ENCODE data around the gene MUC12.
"Not testable (repeated sequence)": the region's sequence is repeated elsewhere in the genome, so short reads cannot be mapped to it uniquely, and the experiment has no call there.

The MUC12 gene, protein sequence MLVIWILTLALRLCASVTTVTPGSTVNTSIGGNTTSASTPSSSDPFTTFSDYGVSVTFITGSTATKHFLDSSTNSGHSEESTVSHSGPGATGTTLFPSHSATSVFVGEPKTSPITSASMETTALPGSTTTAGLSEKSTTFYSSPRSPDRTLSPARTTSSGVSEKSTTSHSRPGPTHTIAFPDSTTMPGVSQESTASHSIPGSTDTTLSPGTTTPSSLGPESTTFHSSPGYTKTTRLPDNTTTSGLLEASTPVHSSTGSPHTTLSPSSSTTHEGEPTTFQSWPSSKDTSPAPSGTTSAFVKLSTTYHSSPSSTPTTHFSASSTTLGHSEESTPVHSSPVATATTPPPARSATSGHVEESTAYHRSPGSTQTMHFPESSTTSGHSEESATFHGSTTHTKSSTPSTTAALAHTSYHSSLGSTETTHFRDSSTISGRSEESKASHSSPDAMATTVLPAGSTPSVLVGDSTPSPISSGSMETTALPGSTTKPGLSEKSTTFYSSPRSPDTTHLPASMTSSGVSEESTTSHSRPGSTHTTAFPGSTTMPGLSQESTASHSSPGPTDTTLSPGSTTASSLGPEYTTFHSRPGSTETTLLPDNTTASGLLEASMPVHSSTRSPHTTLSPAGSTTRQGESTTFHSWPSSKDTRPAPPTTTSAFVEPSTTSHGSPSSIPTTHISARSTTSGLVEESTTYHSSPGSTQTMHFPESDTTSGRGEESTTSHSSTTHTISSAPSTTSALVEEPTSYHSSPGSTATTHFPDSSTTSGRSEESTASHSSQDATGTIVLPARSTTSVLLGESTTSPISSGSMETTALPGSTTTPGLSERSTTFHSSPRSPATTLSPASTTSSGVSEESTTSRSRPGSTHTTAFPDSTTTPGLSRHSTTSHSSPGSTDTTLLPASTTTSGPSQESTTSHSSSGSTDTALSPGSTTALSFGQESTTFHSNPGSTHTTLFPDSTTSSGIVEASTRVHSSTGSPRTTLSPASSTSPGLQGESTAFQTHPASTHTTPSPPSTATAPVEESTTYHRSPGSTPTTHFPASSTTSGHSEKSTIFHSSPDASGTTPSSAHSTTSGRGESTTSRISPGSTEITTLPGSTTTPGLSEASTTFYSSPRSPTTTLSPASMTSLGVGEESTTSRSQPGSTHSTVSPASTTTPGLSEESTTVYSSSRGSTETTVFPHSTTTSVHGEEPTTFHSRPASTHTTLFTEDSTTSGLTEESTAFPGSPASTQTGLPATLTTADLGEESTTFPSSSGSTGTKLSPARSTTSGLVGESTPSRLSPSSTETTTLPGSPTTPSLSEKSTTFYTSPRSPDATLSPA (N-terminal part only)

DNA sequence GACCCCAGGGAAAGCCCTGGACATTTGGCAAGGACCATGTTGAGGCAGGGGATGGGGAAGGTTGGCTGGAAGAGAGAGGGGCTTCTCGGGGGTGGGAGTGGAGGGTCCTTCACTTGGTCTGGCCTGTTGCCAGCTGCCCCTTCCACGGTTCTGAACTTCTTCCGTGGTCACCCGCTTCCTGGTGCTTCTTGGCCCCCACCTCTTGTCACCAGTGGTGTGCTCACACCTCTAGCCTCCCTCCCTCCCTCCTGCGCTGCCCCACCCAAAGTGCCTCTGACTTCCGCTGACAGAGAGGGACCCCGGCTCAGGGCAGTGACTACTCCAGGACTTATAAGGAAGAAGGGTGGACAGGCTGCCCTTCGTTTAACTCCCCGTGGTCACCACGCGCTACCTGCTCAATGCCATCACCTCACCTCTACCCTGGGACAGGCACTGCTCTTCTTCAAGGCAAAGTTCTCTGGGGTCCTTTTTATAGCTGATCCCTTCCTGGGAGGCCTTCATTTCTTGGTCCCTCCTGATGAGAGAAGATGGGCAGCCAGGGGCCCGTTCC is at the start of gene MUC12:
MUC12 (plus strand) TSS at position 500 of the 550 bp plus-strand sequence. CDS start 58 bp downstream, outside the sequence.
- DNase-seq (ENCODE audit: low read depth) = no peak

- not testable (repeated sequence) for DNase-seq (ENCODE audit: low read depth)
Observed at GRCh38 chr7:100919779-100920437, 49.5 kb upstream of the MUC12 start.

DNA sequence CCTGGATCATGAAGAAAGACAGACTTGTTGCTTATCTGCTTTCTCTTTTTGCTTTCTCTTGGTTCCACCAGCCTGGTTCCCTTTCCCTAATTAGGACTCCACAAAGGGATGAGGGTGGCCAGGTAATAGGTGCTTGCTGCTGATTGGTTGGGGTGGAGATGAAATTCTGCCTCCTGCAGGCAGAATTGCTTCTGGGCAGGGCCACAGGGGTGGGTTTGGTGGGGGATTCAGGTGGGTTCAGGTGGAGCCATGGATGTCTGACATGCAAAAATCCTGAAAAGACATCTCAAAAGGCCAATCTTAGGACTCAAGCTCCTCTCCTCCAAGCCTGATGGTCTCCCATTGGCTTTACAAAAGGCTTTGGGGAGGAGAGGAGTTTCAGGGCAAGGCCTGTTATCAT is 48.3 kb upstream of the MUC12 start:
- no peak for DNase-seq (ENCODE audit: low read depth)

GRCh38 chr7:100923616-100924015 is 45.7 kb upstream of the MUC12 start:
- DNase-seq (ENCODE audit: low read depth) = not testable (repeated sequence)

GRCh38 chr7:100929808-100930174 is 39.6 kb upstream of the MUC12 start:
- no peak for DNase-seq (ENCODE audit: low read depth)

- no peak for DNase-seq (ENCODE audit: low read depth)
Observed at GRCh38 chr7:100933734-100934133, 35.6 kb upstream of the MUC12 start.

- not testable (repeated sequence) for DNase-seq (ENCODE audit: low read depth)
Observed at GRCh38 chr7:100935381-100935780, 34.0 kb upstream of the MUC12 start.

- DNase-seq (ENCODE audit: low read depth) = not testable (repeated sequence)
Observed at GRCh38 chr7:100936167-100936566, 33.2 kb upstream of the MUC12 start.

DNA sequence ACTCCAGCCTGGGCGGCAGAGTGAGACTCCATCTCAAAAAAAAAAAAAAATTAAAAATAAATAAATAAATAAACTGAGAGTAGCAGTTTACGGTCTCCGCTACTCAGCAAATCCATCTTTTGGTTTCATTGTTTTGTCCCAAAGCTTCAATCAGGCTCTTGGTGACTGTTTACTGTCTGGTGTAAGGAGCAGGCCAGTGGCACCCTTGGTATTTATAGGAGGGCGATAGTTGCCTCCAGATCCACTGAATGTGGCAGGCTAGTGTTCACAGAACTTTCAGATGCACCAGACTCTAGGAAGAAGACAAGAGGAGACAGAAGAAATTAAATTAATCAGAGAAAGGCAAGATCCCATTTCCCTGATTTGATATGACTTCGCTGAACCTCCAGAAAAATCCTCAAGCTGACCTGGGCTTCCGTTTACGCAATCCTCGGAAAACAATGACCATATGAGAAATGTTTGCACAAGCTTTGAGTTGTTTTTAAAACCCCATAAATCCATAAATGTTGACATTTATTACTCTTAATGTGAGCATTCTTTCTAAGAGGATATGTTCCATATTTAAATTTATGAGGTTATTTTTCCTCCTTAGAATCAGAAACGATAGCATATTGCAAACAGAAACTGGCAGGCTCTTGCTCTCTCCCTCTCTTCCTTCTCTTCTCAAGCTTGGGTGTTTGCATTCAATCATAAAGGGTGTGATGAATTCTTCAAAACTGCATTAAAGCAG is 27.2 kb upstream of the MUC12 start:
- no peak for DNase-seq (ENCODE audit: low read depth)

DNA sequence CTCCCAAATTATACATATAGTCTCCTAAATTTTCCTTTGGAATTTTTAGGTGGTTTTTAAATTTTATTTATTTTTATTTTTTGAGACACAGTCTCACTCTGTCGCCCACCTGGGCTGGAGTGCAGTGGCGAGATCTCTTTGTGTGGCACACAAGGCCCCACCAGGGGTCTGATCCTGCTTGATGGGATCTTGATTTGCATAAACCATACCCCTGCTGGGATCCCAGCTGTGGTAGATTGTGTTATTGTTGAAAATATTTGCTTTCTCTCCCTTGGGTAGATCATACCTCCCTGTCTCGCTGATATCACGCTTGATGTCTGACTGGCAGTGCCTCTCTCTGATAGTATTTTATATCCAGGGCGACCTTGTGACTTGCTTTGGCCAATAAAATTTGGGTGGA is 25.7 kb upstream of the MUC12 start:
- DNase-seq (ENCODE audit: low read depth) = no peak

DNA sequence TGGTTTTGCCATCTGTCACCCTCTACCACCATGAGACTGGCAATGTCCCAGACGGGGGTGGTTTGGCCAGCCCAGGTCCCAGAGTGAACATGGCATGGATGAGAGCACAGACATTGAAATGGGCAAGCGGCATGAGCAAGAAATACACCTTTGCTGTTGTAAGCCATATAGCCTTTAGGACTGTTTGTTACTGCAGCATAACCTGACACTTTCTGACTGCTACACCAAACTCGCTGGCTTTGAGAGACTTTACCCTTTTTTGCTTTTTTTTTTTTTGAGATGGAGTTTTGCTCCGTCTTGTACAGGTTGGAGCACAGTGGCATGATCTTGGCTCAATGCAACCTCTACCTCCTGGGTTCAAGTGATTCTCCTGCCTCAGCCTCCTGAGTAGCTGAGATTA is 25.2 kb upstream of the MUC12 start:
- DNase-seq (ENCODE audit: low read depth) = no peak

DNA sequence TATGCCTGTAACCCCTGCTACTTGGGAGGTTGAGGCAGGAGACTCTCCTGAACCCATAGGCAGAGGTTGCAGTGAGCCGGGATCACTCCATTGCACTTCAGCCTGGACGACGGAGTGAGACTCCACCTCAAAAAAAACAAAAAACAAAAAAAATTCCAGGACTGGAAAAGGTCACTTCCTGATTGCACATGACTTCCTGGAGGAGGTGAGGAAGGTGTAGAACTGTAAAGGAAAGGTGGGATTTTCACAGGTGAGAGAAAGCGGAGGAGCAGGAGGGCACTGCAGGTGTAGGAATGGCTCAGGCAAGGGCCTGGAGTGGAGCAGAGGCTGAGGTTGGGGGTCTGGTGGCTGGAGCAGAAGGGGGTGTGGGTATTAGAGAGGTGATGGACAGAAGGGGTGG is 23.3 kb upstream of the MUC12 start:
- no peak for DNase-seq (ENCODE audit: low read depth)

DNA sequence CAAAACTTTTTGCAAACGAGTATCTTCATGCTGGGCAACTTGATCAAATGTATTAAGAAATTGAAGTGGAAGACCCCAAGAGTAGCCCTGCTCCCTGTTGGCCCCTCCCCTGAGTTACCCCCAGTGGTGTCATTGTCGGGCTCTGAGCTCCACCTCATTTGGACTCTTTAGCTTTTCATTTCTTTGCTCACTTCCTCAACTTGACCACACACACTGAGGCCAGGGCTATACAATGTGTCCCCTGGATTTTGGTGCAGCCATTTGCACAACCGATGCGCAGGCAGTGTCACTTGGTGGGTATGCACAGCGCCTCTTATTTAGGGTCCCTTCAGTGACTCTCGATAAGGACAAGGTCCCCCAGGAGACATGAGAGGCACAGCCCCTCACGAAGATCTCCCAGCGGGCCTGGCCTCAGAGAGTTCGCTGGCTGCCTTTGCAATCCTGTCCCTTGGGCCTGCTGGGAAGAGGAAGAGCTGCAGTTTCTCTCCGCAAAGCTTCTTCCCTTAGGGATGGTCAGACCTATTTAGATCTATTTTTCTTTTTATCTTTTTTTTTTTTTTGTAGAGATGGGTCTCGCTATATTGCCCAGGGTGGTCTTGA is 22.5 kb upstream of the MUC12 start:
- DNase-seq (ENCODE audit: low read depth) = no peak

DNA sequence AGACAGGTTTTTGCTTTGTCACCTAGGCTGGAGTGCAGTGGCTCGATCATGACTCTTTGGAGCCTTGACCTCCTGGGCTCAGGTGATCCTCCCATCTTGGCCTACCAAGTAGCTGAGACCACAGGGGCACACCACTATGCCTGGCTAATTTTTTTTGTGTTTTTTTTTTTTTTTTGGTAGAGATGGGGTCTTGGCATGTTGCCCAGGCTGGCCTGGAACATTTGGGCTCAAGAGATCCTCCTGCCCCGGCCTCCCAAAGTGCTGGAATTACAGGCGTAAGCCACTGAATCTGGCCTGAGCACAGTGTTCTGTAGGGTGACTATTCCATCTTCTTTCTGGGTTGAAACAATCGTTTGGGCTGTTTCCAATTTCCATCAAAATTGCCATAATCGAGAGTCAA is 21.6 kb upstream of the MUC12 start:
- no peak for DNase-seq (ENCODE audit: low read depth)

DNA sequence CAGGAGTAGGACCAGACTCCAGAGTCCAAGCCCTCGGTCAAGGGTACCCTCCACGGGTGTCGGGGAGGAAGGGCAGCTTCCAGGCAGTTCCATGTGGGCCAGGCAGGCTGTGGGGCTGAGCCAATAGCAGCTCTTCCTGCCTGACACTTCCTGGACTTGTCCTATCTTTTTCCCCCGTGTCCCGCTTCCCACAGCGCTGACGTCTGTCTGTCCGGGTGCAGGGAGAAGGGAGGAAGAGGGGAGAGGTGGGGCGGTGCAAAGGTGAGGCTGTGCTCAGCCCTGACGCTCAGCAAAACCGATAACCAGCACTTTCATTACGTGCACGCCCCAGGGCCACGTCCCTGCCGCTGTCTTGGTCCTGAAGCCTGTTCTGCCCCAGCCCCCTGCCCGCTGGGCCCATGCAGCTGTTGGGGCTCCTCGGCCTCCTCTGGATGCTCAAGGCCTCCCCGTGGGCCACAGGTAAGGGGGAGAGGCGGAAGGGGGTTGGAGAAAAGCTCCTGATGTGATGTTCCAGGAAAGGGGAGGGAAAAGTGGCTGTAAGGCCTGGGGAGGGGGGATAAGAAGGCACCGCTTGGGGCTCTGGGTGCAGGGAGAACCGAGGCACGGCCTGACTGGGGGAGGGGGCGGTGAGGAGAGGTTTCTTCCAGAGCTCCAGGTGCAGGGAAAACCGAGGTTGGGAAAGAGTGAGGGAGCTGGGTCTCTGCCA is 20.0 kb upstream of the MUC12 start, which contains the start of gene MUC3A:
MUC3A (plus strand) TSS at position 308 of the 706 bp plus-strand sequence; CDS start at position 399, 91 bp downstream.
- DNase-seq (ENCODE audit: low read depth) = no peak

GRCh38 chr7:100949933-100950443 is 19.4 kb upstream of the MUC12 start:
- DNase-seq (ENCODE audit: low read depth) = no peak

- no peak for DNase-seq (ENCODE audit: low read depth)
Observed at GRCh38 chr7:100951172-100951571, 18.2 kb upstream of the MUC12 start.

GRCh38 chr7:100951888-100952560 is 17.3 kb upstream of the MUC12 start:
- DNase-seq (ENCODE audit: low read depth) = no peak

DNA sequence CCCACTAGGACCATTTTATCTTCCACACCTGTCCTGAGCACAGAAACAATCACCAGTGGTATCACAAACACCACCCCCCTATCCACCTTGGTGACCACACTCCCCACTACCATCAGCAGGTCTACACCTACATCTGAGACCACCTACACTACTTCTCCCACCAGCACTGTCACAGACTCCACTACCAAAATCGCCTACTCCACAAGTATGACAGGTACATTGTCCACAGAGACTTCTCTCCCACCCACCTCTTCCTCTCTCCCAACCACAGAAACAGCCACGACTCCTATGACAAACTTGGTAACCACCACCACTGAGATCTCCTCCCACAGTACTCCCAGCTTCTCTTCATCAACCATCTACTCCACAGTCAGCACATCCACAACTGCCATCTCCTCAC is 16.7 kb upstream of the MUC12 start:
- DNase-seq (ENCODE audit: low read depth) = no peak
